MCF 10A (cell line): ENCODE data around the gene TRIM7. TPM values are rescaled to one million over a fixed set of nuclear protein-coding genes. Genes with fewer than 3 reads are reported as not detected.
"Not testable (repeated sequence)": the region's sequence is repeated elsewhere in the genome, so short reads cannot be mapped to it uniquely, and the experiment has no call there.

Experiments
- BruUV-seq: library from RNA; stranded (reverse); fragments of 400-500 nt; replicated peaks from 2 replicates; lab custom pipeline; 2021; lab: Mats Ljungman, UMichigan
- CTCF ChIA-PET: fragments of 300-600 bp; sonication (Branson Sonifier 250); formaldehyde crosslinking; extraction: SDS; loops from one replicate; lab custom pipeline; 2021; ENCODE audit warnings: antibody characterized with exemption, inconsistent platforms; lab: Yijun Ruan, JAX
- POLR2A ChIA-PET: fragments of 300-600, 350-650 bp; sonication (Branson Sonifier 250); formaldehyde crosslinking; extraction: SDS; loops from one replicate; lab custom pipeline; 2020; ENCODE audit warnings: antibody characterized with exemption, inconsistent platforms; lab: Yijun Ruan, JAX
- DNase-seq: peaks from one replicate; pipeline ENCODE4 v3.0.0-alpha.2; 2018; ENCODE audit not compliant: unreplicated experiment
- H3K27ac Mint-ChIP-seq: one replicate; pipeline ENCODE4 v1.8.0; 2022; ENCODE audit warnings: mild to moderate bottlenecking, low read depth, mixed read lengths; ENCODE audit not compliant: unreplicated experiment
- H3K27me3 Mint-ChIP-seq: one replicate; pipeline ENCODE4 v1.8.0; 2022; ENCODE audit warnings: mixed read lengths; ENCODE audit not compliant: insufficient read depth, unreplicated experiment
- H3K36me3 Mint-ChIP-seq: one replicate; pipeline ENCODE4 v1.8.0; 2022; ENCODE audit warnings: mild to moderate bottlenecking, moderate library complexity, mixed read lengths; ENCODE audit not compliant: insufficient read depth, unreplicated experiment
- H3K4me1 Mint-ChIP-seq: one replicate; pipeline ENCODE4 v1.8.0; 2022; ENCODE audit warnings: mixed read lengths; ENCODE audit not compliant: insufficient read depth, unreplicated experiment
- H3K4me3 Mint-ChIP-seq: one replicate; pipeline ENCODE4 v1.8.0; 2022; ENCODE audit warnings: mild to moderate bottlenecking, moderate library complexity, mixed read lengths; ENCODE audit not compliant: unreplicated experiment
- H3K9me3 Mint-ChIP-seq: one replicate; pipeline ENCODE4 v1.8.0; 2022; ENCODE audit warnings: mixed read lengths; ENCODE audit not compliant: unreplicated experiment
- intact Hi-C: fragments of 100-400 bp; cut with micrococcal nuclease; formaldehyde crosslinking; loops from 2 replicates; pipeline ENCODE4 v1.14.1; 2022
- total RNA-seq: library from RNA; stranded (reverse); gene quantifications from 2 replicates; pipeline ENCODE4 v1.2.3, GENCODE V29; 2022
- TF ChIP-seq, protein P1 (sequence below): fragments of 200-600 bp; IDR thresholded peaks from one replicate; pipeline ENCODE4 v1.8.0; 2022; ENCODE audit warnings: antibody characterized with exemption, mild to moderate bottlenecking; ENCODE audit not compliant: unreplicated experiment

TRIM7 gene
- total RNA-seq, 1 experiment from 2014 or later = 26.3 TPM

DNA sequence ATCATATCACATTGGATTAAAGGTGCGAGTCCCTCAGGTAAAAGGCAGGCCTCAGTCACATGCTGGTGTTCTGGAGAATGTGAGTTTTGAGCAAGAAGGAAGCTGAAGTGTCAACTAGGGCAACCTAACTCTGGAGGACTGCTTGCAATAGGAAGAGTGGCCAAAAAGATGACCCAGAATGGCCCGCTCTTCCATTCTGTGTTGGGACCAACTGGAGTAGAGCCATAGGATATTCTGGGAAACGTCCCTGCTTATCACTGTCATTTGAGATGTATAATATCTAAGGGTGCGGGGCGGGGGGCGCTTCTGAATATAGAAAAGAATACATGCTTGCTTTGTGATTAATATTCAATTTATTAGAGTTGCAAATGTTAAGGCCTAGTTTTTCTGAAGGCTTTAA is 7.1 kb upstream of the TRIM7 start:
- TF ChIP-seq, protein P1, sequence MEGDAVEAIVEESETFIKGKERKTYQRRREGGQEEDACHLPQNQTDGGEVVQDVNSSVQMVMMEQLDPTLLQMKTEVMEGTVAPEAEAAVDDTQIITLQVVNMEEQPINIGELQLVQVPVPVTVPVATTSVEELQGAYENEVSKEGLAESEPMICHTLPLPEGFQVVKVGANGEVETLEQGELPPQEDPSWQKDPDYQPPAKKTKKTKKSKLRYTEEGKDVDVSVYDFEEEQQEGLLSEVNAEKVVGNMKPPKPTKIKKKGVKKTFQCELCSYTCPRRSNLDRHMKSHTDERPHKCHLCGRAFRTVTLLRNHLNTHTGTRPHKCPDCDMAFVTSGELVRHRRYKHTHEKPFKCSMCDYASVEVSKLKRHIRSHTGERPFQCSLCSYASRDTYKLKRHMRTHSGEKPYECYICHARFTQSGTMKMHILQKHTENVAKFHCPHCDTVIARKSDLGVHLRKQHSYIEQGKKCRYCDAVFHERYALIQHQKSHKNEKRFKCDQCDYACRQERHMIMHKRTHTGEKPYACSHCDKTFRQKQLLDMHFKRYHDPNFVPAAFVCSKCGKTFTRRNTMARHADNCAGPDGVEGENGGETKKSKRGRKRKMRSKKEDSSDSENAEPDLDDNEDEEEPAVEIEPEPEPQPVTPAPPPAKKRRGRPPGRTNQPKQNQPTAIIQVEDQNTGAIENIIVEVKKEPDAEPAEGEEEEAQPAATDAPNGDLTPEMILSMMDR = no peak
- no TSS peak for BruUV-seq
- Mint-ChIP-seq H3K27me3 (no peaks in the 10 kb centered on the region), H3K27ac (no peak overlapping the region), H3K36me3 (peaks cover 13% of the 10 kb centered on the region), H3K4me3 (no peak overlapping the region), H3K4me1 (peaks cover 19% of the 10 kb centered on the region), H3K9me3 (no peaks in the 10 kb centered on the region)
- intact Hi-C loops = no loop called here
- CTCF ChIA-PET = interaction anchor here (1.2 to 1.3 kb wide), 3 partner anchors 22 to 28 kb away, joined by 3 to 5 read pairs (median 4); no protein-coding TSS in a partner anchor
- DNase-seq = no peak
- POLR2A ChIA-PET = interaction anchor here (1.7 to 2.6 kb wide), 2 partner anchors 11 to 20 kb away, joined by 6 to 7 read pairs; partner anchors contain the start of gene TRIM41

DNA sequence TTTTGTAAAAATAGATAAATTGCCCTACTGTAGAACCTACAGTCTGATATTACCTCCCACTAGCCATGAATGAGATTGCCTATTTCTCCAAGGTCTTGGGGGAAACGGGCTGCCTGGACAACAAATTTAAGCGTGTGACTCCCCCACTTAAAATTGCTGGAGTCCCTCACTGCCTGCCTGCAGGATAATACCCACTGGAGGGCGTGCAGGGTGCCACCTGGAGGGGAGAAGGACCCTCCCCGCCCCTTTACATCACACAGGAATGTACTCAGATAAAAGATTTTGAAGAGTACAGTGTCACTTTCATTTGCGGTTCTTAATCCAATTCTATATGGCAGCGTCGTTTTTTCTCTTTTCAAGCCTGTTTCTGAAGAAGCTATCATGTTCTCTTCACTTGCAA is 6.2 kb upstream of the TRIM7 start:
- H3K9me3 Mint-ChIP-seq = no peaks in the 10 kb centered on the region
- no TSS peak for BruUV-seq
- H3K27me3 Mint-ChIP-seq = no peaks in the 10 kb centered on the region
- DNase-seq = no peak
- TF ChIP-seq, protein P1 = no peak
- H3K4me1 Mint-ChIP-seq = peaks cover 21% of the 10 kb centered on the region
- no peak overlapping the region for H3K27ac Mint-ChIP-seq
- ChIA-PET POLR2A (interaction anchor here (2.6 kb wide), 1 partner anchor 20 kb away, joined by 7 read pairs; no protein-coding TSS in a partner anchor), CTCF (interaction anchor here (0.8 to 0.9 kb wide), 2 partner anchors 12 to 30 kb away, joined by 3 read pairs; partner anchors contain the start of gene TRIM41)
- intact Hi-C loops = no loop called here
- H3K4me3 Mint-ChIP-seq = no peak overlapping the region
- peaks cover 21% of the 10 kb centered on the region for H3K36me3 Mint-ChIP-seq

DNA sequence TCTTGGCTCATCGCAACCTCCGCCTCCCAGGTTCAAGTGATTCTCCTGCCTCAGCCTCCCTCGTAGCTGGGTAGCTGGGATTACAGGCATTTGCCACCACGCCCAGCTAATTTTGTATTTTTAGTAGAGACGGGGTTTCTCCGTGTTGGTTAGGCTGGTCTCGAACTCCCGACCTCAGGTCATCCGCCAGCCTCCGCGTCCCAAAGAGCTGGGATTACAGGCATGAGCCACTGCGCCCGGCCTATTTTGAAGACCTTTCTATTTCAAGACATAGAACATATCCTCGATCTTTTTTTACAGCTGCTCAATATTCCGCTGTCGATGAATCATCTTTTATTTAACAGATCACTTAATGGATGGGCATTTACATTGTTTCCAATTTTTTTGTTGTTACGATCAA is 5.7 kb upstream of the TRIM7 start:
- H3K27me3 Mint-ChIP-seq, intact Hi-C loops, BruUV-seq, H3K27ac Mint-ChIP-seq, H3K9me3 Mint-ChIP-seq, POLR2A ChIA-PET, H3K4me3 Mint-ChIP-seq, DNase-seq: not testable (repeated sequence)
- Mint-ChIP-seq H3K4me1 (peaks cover 24% of the 10 kb centered on the region), H3K36me3 (peaks cover 21% of the 10 kb centered on the region)
- CTCF ChIA-PET = interaction anchor here (0.8 to 0.9 kb wide), 2 partner anchors 13 to 30 kb away, joined by 3 read pairs; partner anchors contain the start of gene TRIM41

DNA sequence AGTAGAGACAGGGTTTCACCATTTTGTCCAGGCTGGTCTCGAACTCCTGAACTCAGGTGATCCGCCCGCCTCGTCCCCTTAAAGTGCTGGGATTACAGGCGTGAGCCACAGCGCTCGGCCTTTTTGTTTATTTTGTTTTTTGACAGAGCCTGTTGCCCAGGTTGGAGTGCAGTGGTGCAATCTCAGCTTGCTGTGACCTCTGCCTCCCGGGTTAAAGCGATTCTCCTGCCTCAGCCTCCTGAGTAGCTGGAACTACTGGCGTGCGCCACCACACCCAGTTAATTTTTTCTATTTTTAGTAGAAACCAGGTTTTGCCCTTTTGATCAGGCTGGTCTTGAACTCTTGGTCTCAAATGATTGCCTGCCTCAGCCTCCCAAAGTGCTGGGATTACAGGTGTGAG is 5.2 kb upstream of the TRIM7 start:
- ChIA-PET POLR2A (interaction anchor here (12.4 kb wide), 1 partner anchor 20 kb away, joined by 432 read pairs; no protein-coding TSS in a partner anchor), CTCF (interaction anchor here (0.9 kb wide), 1 partner anchor 29 kb away, joined by 3 read pairs; no protein-coding TSS in a partner anchor)
- H3K27me3 Mint-ChIP-seq, H3K4me3 Mint-ChIP-seq, H3K9me3 Mint-ChIP-seq, intact Hi-C loops, BruUV-seq, H3K27ac Mint-ChIP-seq, DNase-seq: not testable (repeated sequence)
- Mint-ChIP-seq H3K36me3 (peaks cover 21% of the 10 kb centered on the region), H3K4me1 (peaks cover 26% of the 10 kb centered on the region)

DNA sequence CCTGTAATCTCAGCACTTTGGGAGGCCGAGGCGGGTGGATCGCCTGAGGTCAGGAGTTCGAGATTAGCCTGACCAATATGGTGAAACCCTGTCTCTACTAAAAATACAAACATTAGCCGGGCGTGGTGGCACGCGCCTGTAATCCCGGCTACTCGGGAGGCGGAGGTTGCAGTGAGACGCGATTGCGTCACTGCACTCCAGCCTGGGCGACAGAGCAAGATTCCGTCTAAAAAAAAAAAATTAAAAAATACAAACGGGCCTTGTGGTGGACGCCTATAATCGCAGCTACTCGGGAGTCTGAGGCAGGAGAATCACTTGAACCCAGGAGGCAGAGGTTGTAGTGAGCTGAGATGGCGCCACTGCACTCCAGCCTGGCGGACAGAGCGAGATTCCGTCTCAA is 4.0 kb upstream of the TRIM7 start:
- ChIA-PET POLR2A (interaction anchor here (1.1 to 12.4 kb wide), 4 partner anchors 11 to 31 kb away, joined by 3 to 432 read pairs (median 69); partner anchors contain the start of gene TRIM41), CTCF (interaction anchor here (0.7 kb wide), 1 partner anchor 37 kb away, joined by 3 read pairs; no protein-coding TSS in a partner anchor)
- H3K9me3 Mint-ChIP-seq, DNase-seq, H3K27me3 Mint-ChIP-seq, H3K4me3 Mint-ChIP-seq, intact Hi-C loops, H3K27ac Mint-ChIP-seq, BruUV-seq: not testable (repeated sequence)
- Mint-ChIP-seq H3K4me1 (peaks cover 26% of the 10 kb centered on the region), H3K36me3 (peaks cover 21% of the 10 kb centered on the region)
